HepG2 (cell line): ENCODE results near the gene CRYBA1. TPM values are rescaled to one million over a fixed set of nuclear protein-coding genes. Genes with fewer than 3 reads are reported as not detected.

ENCODE experiments used
- ATAC-seq: fragments of 200-7000 bp; cut with Tn5 transposase; 3 replicates; pipeline ENCODE4 v1.9.1; 2020; ENCODE audit warnings: mild to moderate bottlenecking, moderate library complexity
- Bru-seq: library from RNA; stranded (reverse); fragments of 400-500 nt; gene quantifications from one replicate; lab custom pipeline; 2021; lab: Mats Ljungman, UMichigan
- BruChase-seq, 2 experiments: library from RNA; stranded (reverse); fragments of 400-500 nt; gene quantifications; one replicate each; lab custom pipeline; 2021; lab: Mats Ljungman, UMichigan
- BruUV-seq: library from RNA; stranded (reverse); fragments of 400-500 nt; replicated peaks from 2 replicates; lab custom pipeline; 2021; lab: Mats Ljungman, UMichigan
- CTCF ChIA-PET: fragments of 300-600 bp; formaldehyde crosslinking; extraction: SDS; loops from one replicate; lab custom pipeline; 2021; ENCODE audit warnings: low total read pairs, inconsistent platforms, low intra/inter-chr PET ratio; lab: Yijun Ruan, JAX
- POLR2A ChIA-PET: fragments of 350-600 bp; sonication (Branson Sonifier 250); formaldehyde crosslinking; loops from one replicate; lab custom pipeline; 2020; ENCODE audit warnings: antibody characterized with exemption, inconsistent platforms; lab: Yijun Ruan, JAX
- DNase-seq: peaks from one replicate; pipeline ENCODE4 v3.0.0-alpha.2; 2015; ENCODE audit warnings: low spot score
- FAIRE-seq: peaks from 3 replicates; lab custom pipeline; 2011; peaks lifted over from hg19 to GRCh38; lab: Jason Lieb, UNC
- H2AFZ ChIP-seq: one replicate; pipeline ENCODE4 v1.6.1; 2011; ENCODE audit warnings: low read length, inconsistent platforms
- H3K27ac ChIP-seq: fragments of 300-600 bp; 3 replicates; pipeline ENCODE4 v1.8.0; 2011; ENCODE audit warnings: mixed run types, mild to moderate bottlenecking, mixed read lengths, low read length, inconsistent platforms; ENCODE audit not compliant: insufficient read depth; ENCODE audit errors: extremely low read length
- H3K27me3 ChIP-seq, 2 experiments: fragments of 200-600 bp in 1 of 2; 2 replicates in 1 of 2; 3 replicates in 1 of 2; pipeline versions ENCODE4 v1.6.0 to v1.8.0; 2011; ENCODE audit warnings: low read length in 2 of 2, mild to moderate bottlenecking in 2 of 2, moderate library complexity in 2 of 2, inconsistent platforms in 1 of 2; ENCODE audit not compliant: insufficient read depth in 2 of 2, control insufficient read depth in 1 of 2
- H3K36me3 ChIP-seq, 2 experiments: fragments of 200-600 bp in 1 of 2; replicated peaks in 1 of 2; 2 replicates in 1 of 2; 3 replicates in 1 of 2; pipeline versions ENCODE4 v1.5.1 to v1.8.0; 2011; ENCODE audit warnings: low read length in 2 of 2, inconsistent platforms in 1 of 2; ENCODE audit not compliant: insufficient read depth in 2 of 2, control insufficient read depth in 1 of 2
- H3K4me1 ChIP-seq: 2 replicates; pipeline ENCODE4 v1.5.1; 2012; ENCODE audit warnings: low read length, inconsistent platforms; ENCODE audit not compliant: insufficient read depth
- H3K4me2 ChIP-seq: 2 replicates; pipeline ENCODE4 v1.6.0; 2011; ENCODE audit warnings: low read depth, low read length, inconsistent platforms
- H3K4me3 ChIP-seq, 3 experiments: fragments of 200-600 bp in 1 of 3; sonication (generic), shearing (Covaris generic) in 1 of 3; replicated peaks in 1 of 3; 2 replicates each; pipeline ENCODE4 v1.5.1; 2011 to 2016; ENCODE audit warnings: low read length in 3 of 3, inconsistent platforms in 2 of 3, low read depth in 2 of 3, mild to moderate bottlenecking in 2 of 3, control low read depth in 1 of 3, mixed read lengths in 1 of 3; ENCODE audit not compliant: insufficient read depth in 1 of 3
- H3K79me2 ChIP-seq: one replicate; pipeline ENCODE4 v1.6.1; 2011; ENCODE audit warnings: low read length, inconsistent platforms; ENCODE audit not compliant: insufficient read depth
- H3K9ac ChIP-seq: 2 replicates; pipeline ENCODE4 v1.6.0; 2011; ENCODE audit warnings: mild to moderate bottlenecking, low read depth, low read length, inconsistent platforms; ENCODE audit not compliant: insufficient read depth
- H3K9me3 ChIP-seq: 2 replicates; pipeline ENCODE4 v1.5.1; 2012; ENCODE audit warnings: mild to moderate bottlenecking, low read length
- H4K20me1 ChIP-seq: 2 replicates; pipeline ENCODE4 v1.6.0; 2011; ENCODE audit warnings: inconsistent platforms, mild to moderate bottlenecking, low read length, moderate library complexity; ENCODE audit not compliant: insufficient read depth
- CBX5 ChIP-seq: sonication (generic); formaldehyde crosslinking; IDR thresholded peaks from 2 replicates; pipeline ENCODE4 v1.4.0; 2020; ENCODE audit warnings: missing genetic modification reagents, borderline replicate concordance
- ETV5 ChIP-seq: IDR thresholded peaks from 2 replicates; pipeline ENCODE4 v1.6.1; 2018; ENCODE audit warnings: missing biosample characterization, missing genetic modification reagents, inconsistent platforms, borderline replicate concordance
- PHF5A ChIP-seq: IDR thresholded peaks from one replicate; pipeline ENCODE4 v1.6.1; 2018; ENCODE audit warnings: low read depth, missing genetic modification reagents; ENCODE audit not compliant: unreplicated experiment
- TARDBP ChIP-seq: sonication (generic); formaldehyde crosslinking; IDR thresholded peaks from 2 replicates; pipeline ENCODE4 v1.8.0; 2022; ENCODE audit warnings: mild to moderate bottlenecking, missing genetic modification reagents
- U2AF1 ChIP-seq: fragments of 200-400 bp; formaldehyde crosslinking; optimal IDR thresholded peaks from 2 replicates; pipeline ENCODE3; 2017; ENCODE audit warnings: mild to moderate bottlenecking, low read depth, low read length
- ZZZ3 ChIP-seq: sonication (generic); formaldehyde crosslinking; IDR thresholded peaks from 2 replicates; pipeline ENCODE4 v1.4.0; 2020; ENCODE audit warnings: missing genetic modification reagents, mild to moderate bottlenecking, borderline replicate concordance
- WGBS: methylation state at CpG from one replicate; pipeline ENCODE4 v1.1.6; 2017; ENCODE audit warnings: low lambda C conversion rate; 5-methylcytosine and 5-hydroxymethylcytosine counted together
- in situ Hi-C: cut with HindIII; loops from 2 replicates; pipeline ENCODE4 v1.10.0; 2017; ENCODE audit warnings: low pct_unique_long_range_greater_than_20kb; ENCODE audit not compliant: extremely low pct_ligation_motif_present
- intact Hi-C: fragments of 100-400 bp; cut with micrococcal nuclease; formaldehyde crosslinking; loops from one replicate; pipeline ENCODE4 v1.10.0; 2022; ENCODE audit not compliant: unreplicated experiment
- long read RNA-seq, 2 experiments: library from RNA in 1 of 2; library from polyadenylated mRNA in 1 of 2; stranded (forward) in 1 of 2; unstranded in 1 of 2; transcript quantifications; one replicate each; pipeline ENCODE4 v2.0.0, GENCODE V29; 2019 to 2022
- polyA minus RNA-seq, 3 experiments: library from RNA; depleted of rRNA, polyadenylated mRNA; stranded (reverse); fragments of >200 nt; gene quantifications; 2 replicates each; pipeline ENCODE4 v1.2.3, GENCODE V29; 2011; ENCODE audit warnings: low replicate concordance in 1 of 3
- polyA plus RNA-seq, 8 experiments: library from polyadenylated mRNA; depleted of rRNA in 3 of 8; stranded (reverse) in 7 of 8; unstranded in 1 of 8; fragments of >200 nt; fragmentation: Illumina TruSeq in 4 of 8; extraction: Trizol in 4 of 8; gene quantifications; 2 replicates each; pipeline versions ENCODE4 v1.2.1 to v1.2.3, GENCODE V29; 2011 to 2016; ENCODE audit warnings: low read depth in 4 of 8, missing spikeins in 1 of 8, mixed read lengths in 1 of 8; ENCODE audit not compliant: insufficient read depth in 1 of 8
- total RNA-seq, 5 experiments: library from RNA; depleted of rRNA; stranded (reverse); fragments of >200 nt; fragmentation: Illumina TruSeq; extraction: Trizol; gene quantifications; 2 replicates each; pipeline ENCODE4 v1.2.3, GENCODE V29; 2016; ENCODE audit warnings: low read depth in 1 of 5

Gene CRYBA1
- total RNA-seq (2016; rRNA removed; fragmentation: Illumina TruSeq; extraction: Trizol) (not detected in 2 replicates), polyA plus RNA-seq (2011; rRNA removed) (not detected in 2 replicates), polyA minus RNA-seq (2011; rRNA and poly(A)+ RNA removed; ENCODE audit: low replicate concordance) (not detected in 2 replicates), Bru-seq, nascent RNA (not detected), BruChase-seq, experiment 1, labeled RNA remaining after a 6-hour chase (not detected), BruChase-seq, experiment 2, labeled RNA remaining after a 2-hour chase (not detected)
- not detected in 2 replicates for total RNA-seq (2016; cell fraction: cytosol; rRNA removed; fragmentation: Illumina TruSeq; extraction: Trizol; ENCODE audit: low read depth)
- not detected in 2 replicates for total RNA-seq (2016; cell fraction: insoluble cytoplasmic fraction; rRNA removed; fragmentation: Illumina TruSeq; extraction: Trizol)
- total RNA-seq (2016; cell fraction: membrane; rRNA removed; fragmentation: Illumina TruSeq; extraction: Trizol), result not detected in 2 replicates
- not detected in 2 replicates for total RNA-seq (2016; cell fraction: nucleus; rRNA removed; fragmentation: Illumina TruSeq; extraction: Trizol)
- polyA plus RNA-seq (2011; cell fraction: cytosol; rRNA removed), result not detected in 2 replicates
- polyA plus RNA-seq (2011; cell fraction: nucleus; rRNA removed), result not detected in 2 replicates
- not detected in 2 replicates for polyA plus RNA-seq (2012)
- polyA plus RNA-seq (2016; cell fraction: cytosol; fragmentation: Illumina TruSeq; extraction: Trizol; ENCODE audit: low read depth), result not detected in 2 replicates
- not detected in 2 replicates for polyA plus RNA-seq (2016; cell fraction: insoluble cytoplasmic fraction; fragmentation: Illumina TruSeq; extraction: Trizol; ENCODE audit: low read depth)
- not detected in 2 replicates for polyA plus RNA-seq (2016; cell fraction: membrane; fragmentation: Illumina TruSeq; extraction: Trizol; ENCODE audit: low read depth)
- not detected in 2 replicates for polyA plus RNA-seq (2016; cell fraction: nucleus; fragmentation: Illumina TruSeq; extraction: Trizol; ENCODE audit: insufficient read depth, low read depth)
- polyA minus RNA-seq (2011; cell fraction: cytosol; rRNA and poly(A)+ RNA removed), result not detected in 2 replicates
- not detected in 2 replicates for polyA minus RNA-seq (2011; cell fraction: nucleus; rRNA and poly(A)+ RNA removed)
- long read RNA-seq, experiment 1, result 0 reads
- long read RNA-seq, experiment 2, result 0 reads

DNA sequence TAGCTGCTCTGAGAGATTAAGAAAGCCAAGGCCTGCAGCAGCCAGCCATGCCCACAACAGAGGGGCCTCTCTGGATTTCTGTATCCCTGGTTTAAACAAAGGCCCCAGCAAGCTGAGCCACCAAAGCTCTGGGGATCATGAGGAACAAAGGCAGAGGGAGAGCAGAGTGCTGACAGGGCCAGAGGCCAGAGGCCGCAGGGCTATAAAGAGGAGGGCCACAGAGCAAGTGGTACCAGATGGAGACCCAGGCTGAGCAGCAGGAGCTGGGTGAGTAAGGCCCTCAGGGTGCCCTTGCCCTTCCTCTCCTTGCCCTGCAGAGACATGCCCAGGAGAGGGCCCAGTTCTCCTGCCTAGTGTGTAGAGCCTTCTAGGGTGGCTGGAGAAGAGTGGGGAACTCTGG, at the start of gene CRYBA1:
Gene CRYBA1 (plus strand): TSS at position 232 of the 400 bp plus-strand sequence. CDS start 5 bp downstream, at position 237.
- WGBS, result no CpG with 5 or more reads among the region's 1 CpG
- no peak within 1 kb of the TSS for H2AFZ ChIP-seq

More for the DNA sequence above, at the start of gene CRYBA1:
- FAIRE-seq (no peak), ATAC-seq (peak; percentile 39), DNase-seq (no peak)
- no TSS peak for BruUV-seq
- peaks cover under 1% of the 10 kb centered on the region for H3K4me1 ChIP-seq
- no peaks in the 10 kb centered on the region for H3K27me3 ChIP-seq
- intact Hi-C loops (no loop called here), in situ Hi-C loops (no loop called here)
- H3K4me3 ChIP-seq, result no peak within 1 kb of the TSS
- no peak within 1 kb of the TSS for H3K4me2 ChIP-seq
- no peaks in the 10 kb centered on the region for H3K9me3 ChIP-seq
- H3K36me3 ChIP-seq, result no peaks in the 10 kb centered on the region
- H3K9ac ChIP-seq, result no peak within 1 kb of the TSS
- no peaks in the 10 kb centered on the region for H3K79me2 ChIP-seq
- H3K27ac ChIP-seq, result no peak within 1 kb of the TSS
- TF ChIP-seq ZZZ3 (CRISPR knock-in tag) (no peak), CBX5 (no peak), U2AF1 (no peak), TARDBP (CRISPR knock-in tag) (no peak), PHF5A (CRISPR knock-in tag) (no peak), ETV5 (CRISPR knock-in tag) (no peak)
- H4K20me1 ChIP-seq, result no peaks in the 10 kb centered on the region
- POLR2A ChIA-PET, result no interaction called here
- CTCF ChIA-PET, result no interaction called here
